ENCODE measurements around the gene USE1. TPM values are rescaled to one million over a fixed set of nuclear protein-coding genes. Genes with fewer than 3 reads are reported as not detected.

The USE1 gene
- total RNA-seq, 1 donor from 2014 or later = 37.5 TPM

DNA sequence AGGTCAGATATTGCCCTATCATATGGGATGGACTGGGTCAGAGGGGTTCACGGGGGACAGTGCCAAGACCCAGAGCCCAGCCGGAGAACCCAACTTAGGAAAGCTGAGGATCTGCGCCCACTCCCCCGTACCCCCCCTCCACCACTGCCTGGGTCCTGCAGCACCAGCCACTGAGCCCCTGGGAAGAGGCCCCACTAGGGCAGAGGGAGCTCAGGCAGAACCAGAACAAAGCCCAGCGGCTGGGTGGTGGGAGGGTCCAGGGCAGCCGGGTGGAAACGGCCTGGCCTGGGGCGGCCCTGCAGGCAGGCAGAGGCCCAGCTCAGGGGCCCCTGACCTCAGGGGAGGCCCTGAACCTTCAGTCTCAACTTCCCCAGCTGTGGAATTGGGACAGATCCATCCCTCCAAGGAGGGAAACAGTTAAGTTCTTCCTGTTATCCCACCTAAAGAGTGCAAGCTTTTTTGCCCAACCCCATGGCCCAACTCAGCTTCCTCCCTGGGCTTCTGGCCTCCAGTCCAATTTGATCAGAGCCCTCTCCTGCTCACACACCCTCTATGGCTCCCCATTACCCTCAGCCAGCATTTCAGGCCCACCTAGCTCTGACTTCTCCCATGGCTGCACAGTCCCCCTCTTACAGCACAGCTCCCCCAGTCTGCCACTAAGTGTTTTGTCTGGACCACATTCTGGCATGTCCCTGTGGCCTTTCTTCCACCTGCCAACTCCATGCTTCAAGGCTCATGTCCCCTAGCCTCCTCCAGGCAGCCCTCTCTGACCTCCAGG, 27.5 kb downstream of the USE1 start:
- DNase-seq (ENCODE audit: extremely low spot score, unreplicated experiment) = no peak
- Mint-ChIP-seq H3K27ac (ENCODE audit: unreplicated experiment) (peak overlapping the region; percentile 87), H3K4me1 (ENCODE audit: unreplicated experiment) (peaks cover 42% of the 10 kb centered on the region), H3K9me3 (ENCODE audit: unreplicated experiment) (no peaks in the 10 kb centered on the region), H3K36me3 (ENCODE audit: unreplicated experiment) (peaks cover 9% of the 10 kb centered on the region), H3K4me3 (ENCODE audit: unreplicated experiment) (peak overlapping the region; percentile 90), H3K27me3 (ENCODE audit: unreplicated experiment) (no peaks in the 10 kb centered on the region)
- TF ChIP-seq, protein P1, sequence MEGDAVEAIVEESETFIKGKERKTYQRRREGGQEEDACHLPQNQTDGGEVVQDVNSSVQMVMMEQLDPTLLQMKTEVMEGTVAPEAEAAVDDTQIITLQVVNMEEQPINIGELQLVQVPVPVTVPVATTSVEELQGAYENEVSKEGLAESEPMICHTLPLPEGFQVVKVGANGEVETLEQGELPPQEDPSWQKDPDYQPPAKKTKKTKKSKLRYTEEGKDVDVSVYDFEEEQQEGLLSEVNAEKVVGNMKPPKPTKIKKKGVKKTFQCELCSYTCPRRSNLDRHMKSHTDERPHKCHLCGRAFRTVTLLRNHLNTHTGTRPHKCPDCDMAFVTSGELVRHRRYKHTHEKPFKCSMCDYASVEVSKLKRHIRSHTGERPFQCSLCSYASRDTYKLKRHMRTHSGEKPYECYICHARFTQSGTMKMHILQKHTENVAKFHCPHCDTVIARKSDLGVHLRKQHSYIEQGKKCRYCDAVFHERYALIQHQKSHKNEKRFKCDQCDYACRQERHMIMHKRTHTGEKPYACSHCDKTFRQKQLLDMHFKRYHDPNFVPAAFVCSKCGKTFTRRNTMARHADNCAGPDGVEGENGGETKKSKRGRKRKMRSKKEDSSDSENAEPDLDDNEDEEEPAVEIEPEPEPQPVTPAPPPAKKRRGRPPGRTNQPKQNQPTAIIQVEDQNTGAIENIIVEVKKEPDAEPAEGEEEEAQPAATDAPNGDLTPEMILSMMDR (IDR thresholded peaks at IDR 0.05) = no peak

DNA sequence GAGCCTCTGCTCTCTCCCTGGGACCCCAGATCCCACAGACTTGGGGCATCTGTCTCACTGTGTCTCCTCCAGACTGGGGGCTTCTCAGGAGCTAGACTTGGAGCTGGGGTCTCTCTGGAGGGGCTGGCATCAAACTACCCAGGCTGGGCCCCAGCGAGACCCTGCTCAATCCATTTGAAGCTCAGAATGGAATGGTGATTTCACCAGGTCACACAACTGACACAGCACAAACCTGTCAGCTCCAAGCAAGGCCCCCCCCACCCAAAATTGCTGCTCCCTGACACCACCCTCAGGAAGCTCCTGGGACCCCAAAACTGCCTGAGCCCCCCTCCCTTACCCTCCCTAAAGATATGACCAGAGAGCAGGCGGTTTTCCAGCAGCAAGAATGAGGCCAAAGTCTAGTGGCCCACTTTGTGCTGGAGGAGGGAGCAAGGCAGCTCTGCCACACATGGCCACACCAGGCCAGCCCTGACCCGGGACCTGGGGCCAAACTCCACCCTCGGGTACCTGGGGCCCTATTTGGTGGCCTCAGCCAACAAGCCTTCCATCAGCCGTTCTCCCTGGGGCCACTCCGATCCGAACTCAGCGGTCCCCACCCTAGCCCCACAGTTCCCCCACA, 28.2 kb downstream of the USE1 start:
- no peaks in the 10 kb centered on the region for H3K9me3 Mint-ChIP-seq (ENCODE audit: unreplicated experiment)
- H3K36me3 Mint-ChIP-seq (ENCODE audit: unreplicated experiment) = peaks cover 2% of the 10 kb centered on the region
- TF ChIP-seq, protein P1 (IDR thresholded peaks at IDR 0.05) = no peak
- DNase-seq (ENCODE audit: extremely low spot score, unreplicated experiment) = no peak
- no peaks in the 10 kb centered on the region for H3K27me3 Mint-ChIP-seq (ENCODE audit: unreplicated experiment)
- peak overlapping the region; percentile 87 for H3K27ac Mint-ChIP-seq (ENCODE audit: unreplicated experiment)
- H3K4me1 Mint-ChIP-seq (ENCODE audit: unreplicated experiment) = peaks cover 46% of the 10 kb centered on the region
- peak overlapping the region; percentile 90 for H3K4me3 Mint-ChIP-seq (ENCODE audit: unreplicated experiment)

DNA sequence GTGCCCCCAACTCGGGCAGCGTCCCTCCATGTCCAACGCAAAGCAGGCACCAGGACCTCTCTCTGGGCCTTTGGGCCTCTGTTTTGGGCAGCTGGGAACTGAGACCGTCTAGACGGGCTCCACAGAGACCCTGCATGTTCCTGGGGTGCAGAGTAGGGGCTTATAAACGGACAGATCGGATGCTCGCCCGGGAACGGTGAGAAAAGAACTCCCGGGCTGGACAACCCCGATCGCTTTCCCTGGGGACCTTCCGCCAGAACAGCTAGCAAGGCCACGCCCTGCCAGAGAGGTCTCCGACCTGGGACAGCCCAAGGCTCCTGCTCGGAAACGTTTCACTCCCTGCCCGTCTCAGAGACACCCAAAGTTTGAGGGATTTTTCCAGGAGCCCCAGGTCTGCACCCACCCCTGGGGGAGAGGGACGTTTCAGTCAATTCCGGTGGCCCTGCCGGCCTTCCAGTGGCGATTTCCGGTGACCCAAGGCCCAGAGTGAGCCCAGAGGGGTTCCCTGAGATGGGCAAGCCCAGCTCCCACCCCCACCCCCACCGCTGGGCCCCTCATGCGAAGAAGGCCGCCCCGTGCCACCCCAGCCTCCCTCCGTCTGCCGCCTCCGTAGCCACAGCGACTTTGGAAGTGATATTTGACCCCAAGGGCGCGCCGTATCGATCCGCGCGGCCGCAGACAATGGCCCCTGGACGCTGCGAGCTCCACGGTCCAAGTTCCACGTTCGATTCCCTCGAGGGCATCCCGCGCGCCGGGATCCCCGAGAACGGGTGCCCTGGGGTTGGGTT, 28.9 kb downstream of the USE1 start:
- no peak for DNase-seq (ENCODE audit: extremely low spot score, unreplicated experiment)
- TF ChIP-seq, protein P1 (IDR thresholded peaks at IDR 0.05) = no peak
- H3K9me3 Mint-ChIP-seq (ENCODE audit: unreplicated experiment) = no peaks in the 10 kb centered on the region
- H3K27me3 Mint-ChIP-seq (ENCODE audit: unreplicated experiment) = no peaks in the 10 kb centered on the region
- peaks cover 53% of the 10 kb centered on the region for H3K4me1 Mint-ChIP-seq (ENCODE audit: unreplicated experiment)
- H3K27ac Mint-ChIP-seq (ENCODE audit: unreplicated experiment) = peak overlapping the region; percentile 87
- no peaks in the 10 kb centered on the region for H3K36me3 Mint-ChIP-seq (ENCODE audit: unreplicated experiment)
- H3K4me3 Mint-ChIP-seq (ENCODE audit: unreplicated experiment) = peak overlapping the region; percentile 90

DNA sequence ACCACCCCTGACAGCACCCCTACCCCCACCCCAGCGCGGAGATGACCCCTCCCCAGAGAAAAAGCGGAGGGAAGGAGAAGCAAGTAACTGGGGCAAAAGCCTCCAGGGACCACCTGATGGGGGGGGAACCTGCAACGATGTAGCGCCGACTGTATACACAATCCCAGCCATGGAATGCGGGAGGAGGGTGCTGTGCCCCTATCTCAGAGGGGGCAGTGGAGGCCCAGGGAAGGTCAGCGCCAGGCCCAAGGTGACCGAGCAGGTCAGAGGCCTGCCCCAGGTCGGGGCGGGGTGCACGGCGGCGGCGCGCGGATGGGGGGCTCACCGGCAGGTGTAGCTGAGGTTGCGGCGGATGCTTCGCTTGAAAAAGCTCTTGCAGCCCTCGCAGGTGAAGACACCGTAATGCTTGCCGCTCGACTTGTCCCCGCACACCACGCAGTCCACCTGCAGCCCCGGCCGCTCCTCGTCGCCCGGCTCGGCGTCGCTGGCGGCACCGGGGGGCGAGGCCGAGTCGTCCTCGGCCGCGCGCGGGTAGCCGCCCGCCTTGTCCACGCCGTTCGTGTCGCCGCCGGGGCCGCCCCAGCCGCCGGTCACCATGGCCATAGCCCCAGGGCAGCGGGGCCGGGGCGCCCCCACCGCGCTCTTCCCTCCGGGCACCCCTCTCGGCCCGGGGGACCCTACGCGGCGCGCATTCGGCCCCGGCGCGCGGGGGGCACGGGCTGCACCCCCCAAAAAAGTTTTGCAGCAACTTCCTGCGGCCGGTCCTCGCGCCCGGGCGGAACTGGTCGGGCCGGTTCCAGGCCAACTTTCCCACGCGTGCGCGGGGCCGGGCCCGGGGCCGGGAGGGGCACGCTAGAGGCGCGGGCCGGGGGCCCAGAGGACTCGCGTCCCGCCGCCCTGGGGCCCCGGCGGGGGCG, 29.7 kb downstream of the USE1 start:
- H3K27ac Mint-ChIP-seq (ENCODE audit: unreplicated experiment) = peak overlapping the region; percentile 87
- no peaks in the 10 kb centered on the region for H3K9me3 Mint-ChIP-seq (ENCODE audit: unreplicated experiment)
- peak overlapping the region; percentile 90 for H3K4me3 Mint-ChIP-seq (ENCODE audit: unreplicated experiment)
- H3K36me3 Mint-ChIP-seq (ENCODE audit: unreplicated experiment) = no peaks in the 10 kb centered on the region
- no peaks in the 10 kb centered on the region for H3K27me3 Mint-ChIP-seq (ENCODE audit: unreplicated experiment)
- TF ChIP-seq, protein P1 (IDR thresholded peaks at IDR 0.05) = no peak
- no peak for DNase-seq (ENCODE audit: extremely low spot score, unreplicated experiment)
- peaks cover 59% of the 10 kb centered on the region for H3K4me1 Mint-ChIP-seq (ENCODE audit: unreplicated experiment)

Measured in osteocyte (in vitro differentiated cells).